HAP-1 (cell line): Measurements from ENCODE around the gene SEMA3C.

Experiments used
- DNase-seq, 2 experiments: peaks; one replicate each; pipeline ENCODE4 v3.0.0-alpha.2; 2016 to 2020; ENCODE audit warnings: low spot score in 2 of 2
- H3K27me3 ChIP-seq: fragments of 250-450 bp; sonication (Bioruptor Pico); 2 replicates; pipeline ENCODE4 v1.5.1; 2020; ENCODE audit warnings: low read depth, mild to moderate bottlenecking, moderate library complexity
- H3K36me3 ChIP-seq: fragments of 250-450 bp; sonication (Bioruptor Pico); replicated peaks from 2 replicates; pipeline ENCODE4 v1.5.1; 2020; ENCODE audit warnings: mild to moderate bottlenecking
- H3K4me1 ChIP-seq: fragments of 250-450 bp; sonication (Bioruptor Pico); 2 replicates; pipeline ENCODE4 v1.5.1; 2020; ENCODE audit warnings: mild to moderate bottlenecking
- H3K4me3 ChIP-seq: fragments of 250-450 bp; sonication (Bioruptor Pico); 2 replicates; pipeline ENCODE4 v1.5.1; 2020; ENCODE audit warnings: mild to moderate bottlenecking, moderate library complexity
- H3K9me3 ChIP-seq: fragments of 250-450 bp; sonication (Bioruptor Pico); 2 replicates; pipeline ENCODE4 v1.5.1; 2020; ENCODE audit warnings: mild to moderate bottlenecking, moderate library complexity
- in situ Hi-C: fragments of 300-500 bp; cut with MboI; formaldehyde crosslinking; loops from 3 replicates; pipeline ENCODE4 v1.14.3; 2020; ENCODE audit warnings: low sequenced_read_pairs, inconsistent platforms, mixed read lengths

The SEMA3C gene

DNA sequence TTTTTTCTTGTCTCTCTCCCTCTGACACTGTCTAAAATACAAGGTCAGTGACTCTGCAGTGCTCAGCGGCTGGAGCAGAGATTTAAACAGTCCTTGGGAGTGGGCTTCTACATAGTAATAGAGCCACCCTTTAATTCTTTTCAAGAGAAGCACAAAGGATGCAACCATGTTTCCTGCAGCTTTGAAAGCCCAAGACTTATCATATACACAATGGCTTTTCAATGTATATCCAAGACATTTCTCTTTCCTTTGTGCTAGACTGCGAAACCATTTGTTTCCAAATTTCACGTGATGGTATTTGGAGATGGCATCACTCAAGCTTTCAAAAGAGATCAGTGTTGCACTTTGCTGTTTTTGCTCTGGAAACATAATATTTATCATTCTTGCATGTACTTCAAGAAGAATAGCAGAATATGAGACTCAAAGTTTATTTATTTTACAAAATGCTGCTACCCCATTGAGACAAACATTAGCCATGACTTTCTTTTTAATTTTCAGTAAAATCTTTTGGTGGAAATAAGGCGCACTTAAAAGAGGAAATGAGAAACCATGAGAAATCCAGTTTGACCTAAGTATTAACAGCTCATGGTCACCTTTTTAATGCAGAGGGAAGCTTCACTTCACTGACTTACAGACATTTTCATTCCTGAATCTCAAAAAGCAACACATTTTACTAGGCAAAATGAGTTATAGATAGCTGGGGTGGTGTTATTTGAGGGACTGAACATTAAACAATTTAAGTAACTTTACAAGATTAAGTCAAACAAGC is 76.6 kb downstream of the SEMA3C start:
- DNase-seq: peak; percentile 55 to 78
- H3K27me3 ChIP-seq: no peaks in the 10 kb centered on the region
- H3K4me3 ChIP-seq: no peak overlapping the region
- in situ Hi-C loops: no loop called here
- H3K36me3 ChIP-seq: no peaks in the 10 kb centered on the region
- H3K4me1 ChIP-seq: peaks cover 21% of the 10 kb centered on the region
- no peaks in the 10 kb centered on the region for H3K9me3 ChIP-seq

GRCh38 chr7:80841423-80841955 is 77.4 kb downstream of the SEMA3C start:
- no peaks in the 10 kb centered on the region for H3K27me3 ChIP-seq
- no peaks in the 10 kb centered on the region for H3K9me3 ChIP-seq
- no peak overlapping the region for H3K4me3 ChIP-seq
- H3K4me1 ChIP-seq: peaks cover 21% of the 10 kb centered on the region
- no peaks in the 10 kb centered on the region for H3K36me3 ChIP-seq
- no peak for DNase-seq
- in situ Hi-C loops: no loop called here

DNA sequence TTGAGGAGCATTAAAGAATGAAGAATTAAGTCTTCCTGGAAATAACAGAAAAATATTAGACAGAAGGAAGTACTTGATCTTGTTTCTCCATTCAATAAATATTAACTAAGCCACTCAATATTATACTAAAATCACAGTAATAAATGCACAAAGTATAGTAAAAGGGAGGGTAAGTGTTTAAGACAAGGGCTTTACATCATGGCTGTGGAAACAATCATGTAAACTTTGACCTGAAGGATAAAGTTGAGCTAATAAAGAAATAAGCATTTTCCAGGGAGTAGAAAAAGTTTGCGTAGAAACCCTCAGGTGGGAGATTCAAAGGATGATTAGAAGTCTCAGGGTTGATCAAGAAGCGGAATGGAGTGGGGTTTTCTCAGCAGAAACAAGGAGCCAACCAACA is 78.2 kb downstream of the SEMA3C start:
- DNase-seq: no peak
- no peaks in the 10 kb centered on the region for H3K36me3 ChIP-seq
- H3K27me3 ChIP-seq: no peaks in the 10 kb centered on the region
- H3K4me1 ChIP-seq: peaks cover 21% of the 10 kb centered on the region
- H3K4me3 ChIP-seq: no peak overlapping the region
- H3K9me3 ChIP-seq: no peaks in the 10 kb centered on the region
- in situ Hi-C loops: no loop called here

- H3K4me1 ChIP-seq: peaks cover 21% of the 10 kb centered on the region
- H3K4me3 ChIP-seq: no peak overlapping the region
- no peaks in the 10 kb centered on the region for H3K27me3 ChIP-seq
- in situ Hi-C loops: no loop called here
- no peak for DNase-seq
- H3K36me3 ChIP-seq: no peaks in the 10 kb centered on the region
- H3K9me3 ChIP-seq: no peaks in the 10 kb centered on the region
Observed at GRCh38 chr7:80839855-80840254, 79.0 kb downstream of the SEMA3C start.

DNA sequence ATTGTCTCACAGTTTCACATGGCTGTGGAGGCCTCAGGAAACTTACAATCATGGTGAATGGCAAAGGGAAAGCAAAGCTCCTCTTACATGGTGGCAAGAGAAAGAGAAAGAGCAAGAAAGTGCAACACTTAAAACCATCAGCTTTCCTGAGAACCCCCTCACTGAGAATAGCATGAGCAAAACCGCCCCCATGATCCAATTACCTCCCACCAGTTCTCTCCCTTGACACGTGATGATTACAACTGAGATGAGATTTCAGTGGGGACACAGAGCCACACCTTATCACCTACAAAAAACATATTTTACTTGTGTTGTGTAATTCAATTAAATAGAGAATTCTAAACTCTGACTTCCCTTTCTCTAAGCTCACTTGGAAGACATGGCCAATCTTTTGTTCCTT is 80.2 kb downstream of the SEMA3C start:
- in situ Hi-C loops: no loop called here
- peaks cover 21% of the 10 kb centered on the region for H3K4me1 ChIP-seq

DNA sequence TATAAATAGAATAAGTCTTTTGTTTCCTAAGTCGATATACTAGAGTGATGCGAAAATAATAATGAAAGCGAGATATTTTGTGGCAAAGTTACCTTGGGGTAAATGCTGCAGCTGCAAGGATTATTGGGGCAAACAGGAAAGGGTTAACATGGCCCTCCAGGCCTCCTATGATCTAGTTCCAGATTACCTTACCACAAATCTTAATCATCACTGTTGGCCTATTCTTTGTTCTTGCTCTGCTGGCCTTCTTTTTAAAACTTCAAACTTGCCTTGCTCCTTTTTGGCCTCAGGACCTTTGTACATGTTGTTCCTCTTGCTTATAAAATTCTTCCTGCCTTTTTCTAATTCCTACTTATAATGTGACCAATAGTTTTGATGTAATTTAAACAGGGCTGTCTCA is 81.5 kb downstream of the SEMA3C start:
- Histone ChIP-seq H3K36me3 (no peaks in the 10 kb centered on the region), H3K27me3 (no peaks in the 10 kb centered on the region; the same call in 1 of the 2 replicates), H3K4me1 (peaks cover 11% of the 10 kb centered on the region), H3K4me3 (no peak overlapping the region), H3K9me3 (no peaks in the 10 kb centered on the region)
- no peak for DNase-seq
- in situ Hi-C loops: no loop called here

More for the DNA sequence above, 80.2 kb downstream of the SEMA3C start:
- H3K36me3 ChIP-seq: no peaks in the 10 kb centered on the region
- no peak overlapping the region for H3K4me3 ChIP-seq
- H3K9me3 ChIP-seq: no peaks in the 10 kb centered on the region
- no peaks in the 10 kb centered on the region; the same call in 1 of the 2 replicates for H3K27me3 ChIP-seq
- DNase-seq: no peak

- Histone ChIP-seq H3K4me3 (no peak overlapping the region), H3K36me3 (no peaks in the 10 kb centered on the region), H3K4me1 (no peaks in the 10 kb centered on the region), H3K27me3 (no peaks in the 10 kb centered on the region; the same call in 1 of the 2 replicates), H3K9me3 (no peaks in the 10 kb centered on the region)
- in situ Hi-C loops: no loop called here
- DNase-seq: no peak
Observed at GRCh38 chr7:80835251-80835650, 83.6 kb downstream of the SEMA3C start.

GRCh38 chr7:80833289-80834268 is 85.3 kb downstream of the SEMA3C start:
- H3K4me3 ChIP-seq: no peak overlapping the region
- no peaks in the 10 kb centered on the region; the same call in 1 of the 2 replicates for H3K27me3 ChIP-seq
- H3K9me3 ChIP-seq: no peaks in the 10 kb centered on the region
- in situ Hi-C loops: no loop called here
- no peaks in the 10 kb centered on the region for H3K4me1 ChIP-seq
- no peaks in the 10 kb centered on the region for H3K36me3 ChIP-seq
- DNase-seq: no peak

GRCh38 chr7:80832006-80832405 is 86.8 kb downstream of the SEMA3C start:
- H3K4me1 ChIP-seq: no peaks in the 10 kb centered on the region
- no peak for DNase-seq

DNA sequence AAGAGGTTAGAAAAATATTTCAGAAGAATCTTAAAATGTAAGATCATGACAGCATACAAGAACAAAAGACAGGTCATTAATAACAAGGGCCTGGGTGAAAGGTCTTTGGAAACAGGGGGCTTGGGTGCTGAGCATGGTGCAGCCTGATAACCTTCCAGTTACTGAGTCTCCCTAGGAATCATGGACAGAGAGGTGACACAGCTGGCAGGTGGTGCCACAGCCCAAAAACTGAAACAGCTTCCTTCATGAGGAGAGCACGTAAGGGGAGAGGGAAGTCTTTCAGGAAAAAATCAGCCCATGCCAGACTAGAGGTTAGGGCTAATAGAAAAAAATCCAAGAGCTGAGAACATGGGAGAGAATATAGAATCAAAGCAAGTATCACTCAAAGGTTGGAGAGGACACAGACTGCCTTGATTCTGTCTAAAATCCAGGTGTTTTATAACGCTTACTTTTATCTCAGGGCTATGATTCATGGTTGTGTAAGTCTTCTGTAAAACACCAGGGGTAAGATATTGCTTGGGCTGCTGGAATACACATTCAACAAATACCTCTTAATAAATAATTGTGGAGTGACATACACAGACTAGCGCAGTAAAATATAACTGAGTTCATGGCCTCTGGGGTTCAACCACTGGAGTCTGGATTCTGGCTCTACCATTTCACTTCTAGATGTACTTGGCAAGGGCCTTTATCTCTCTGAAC is 88.1 kb downstream of the SEMA3C start:
- in situ Hi-C loops: no loop called here
- Histone ChIP-seq H3K9me3 (no peaks in the 10 kb centered on the region), H3K36me3 (no peaks in the 10 kb centered on the region), H3K27me3 (no peaks in the 10 kb centered on the region; the same call in 1 of the 2 replicates), H3K4me3 (no peak overlapping the region), H3K4me1 (peaks cover 5% of the 10 kb centered on the region)
- no peak for DNase-seq

More at GRCh38 chr7:80832006-80832405, 86.8 kb downstream of the SEMA3C start:
- Histone ChIP-seq H3K9me3 (no peaks in the 10 kb centered on the region), H3K4me3 (no peak overlapping the region), H3K27me3 (no peaks in the 10 kb centered on the region; the same call in 1 of the 2 replicates), H3K36me3 (no peaks in the 10 kb centered on the region)
- in situ Hi-C loops: no loop called here

DNA sequence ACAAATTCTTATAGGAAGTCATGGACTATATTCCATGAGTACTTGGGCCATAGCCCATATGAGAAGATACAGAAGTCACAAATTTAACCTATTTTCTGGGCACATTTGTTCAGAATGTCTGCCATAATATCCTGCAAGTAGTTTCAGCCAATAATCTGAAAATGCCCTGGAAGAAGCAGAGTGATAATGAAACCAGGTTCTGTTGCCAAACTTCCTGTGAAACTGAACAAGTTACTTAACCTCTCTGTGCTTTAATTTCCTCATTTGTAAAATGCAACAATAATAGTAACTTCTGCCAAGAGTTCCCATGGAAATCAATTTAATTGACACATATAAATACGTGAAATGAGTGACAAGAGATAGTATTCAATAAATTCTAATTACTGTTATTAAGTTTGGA is 88.8 kb downstream of the SEMA3C start:
- Histone ChIP-seq H3K4me3 (no peak overlapping the region), H3K9me3 (no peaks in the 10 kb centered on the region), H3K36me3 (no peaks in the 10 kb centered on the region), H3K4me1 (peaks cover 12% of the 10 kb centered on the region), H3K27me3 (no peaks in the 10 kb centered on the region; the same call in 1 of the 2 replicates)
- in situ Hi-C loops: no loop called here
- no peak for DNase-seq

- Histone ChIP-seq H3K4me1 (peaks cover 17% of the 10 kb centered on the region), H3K9me3 (no peaks in the 10 kb centered on the region), H3K4me3 (no peak overlapping the region), H3K36me3 (no peaks in the 10 kb centered on the region), H3K27me3 (no peaks in the 10 kb centered on the region; the same call in 1 of the 2 replicates)
- in situ Hi-C loops: no loop called here
- no peak for DNase-seq
Observed at GRCh38 chr7:80829527-80829926, 89.3 kb downstream of the SEMA3C start.

DNA sequence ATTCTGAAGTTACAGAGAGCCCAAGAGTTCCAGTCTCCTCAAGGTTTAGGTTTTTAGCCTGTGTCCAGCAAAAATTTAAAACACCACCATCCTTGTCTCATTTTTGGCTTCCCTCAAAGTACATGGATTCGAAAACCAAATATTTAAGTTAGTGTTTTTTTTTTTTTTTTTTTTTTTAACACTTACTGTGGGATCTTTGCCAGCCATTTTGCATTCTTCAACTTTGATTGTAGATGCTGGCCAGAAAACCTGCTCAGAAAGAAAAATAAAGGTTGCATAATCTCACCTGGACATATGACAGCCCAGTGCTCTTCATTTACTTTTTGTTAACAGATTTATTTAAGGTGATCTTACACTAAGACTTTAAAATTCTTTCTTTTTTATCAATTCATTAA is 91.6 kb downstream of the SEMA3C start:
- Histone ChIP-seq H3K9me3 (no peaks in the 10 kb centered on the region), H3K36me3 (no peaks in the 10 kb centered on the region), H3K27me3 (no peaks in the 10 kb centered on the region), H3K4me1 (peaks cover 29% of the 10 kb centered on the region), H3K4me3 (no peak overlapping the region)
- in situ Hi-C loops: no loop called here
- DNase-seq: no peak
